22Rv1 (cell line): ENCODE results near the gene RXYLT1.

ENCODE experiments used
- ZFX ChIP-seq: fragments of 450-650 bp; IDR thresholded peaks from 2 replicates; pipeline ENCODE4 v1.6.1; 2017; ENCODE audit warnings: antibody characterized with exemption, borderline replicate concordance
- TF ChIP-seq, protein P1 (sequence below): fragments of 450-650 bp; IDR thresholded peaks from 2 replicates; pipeline ENCODE4 v1.5.1; 2017; ENCODE audit warnings: mild to moderate bottlenecking

DNA sequence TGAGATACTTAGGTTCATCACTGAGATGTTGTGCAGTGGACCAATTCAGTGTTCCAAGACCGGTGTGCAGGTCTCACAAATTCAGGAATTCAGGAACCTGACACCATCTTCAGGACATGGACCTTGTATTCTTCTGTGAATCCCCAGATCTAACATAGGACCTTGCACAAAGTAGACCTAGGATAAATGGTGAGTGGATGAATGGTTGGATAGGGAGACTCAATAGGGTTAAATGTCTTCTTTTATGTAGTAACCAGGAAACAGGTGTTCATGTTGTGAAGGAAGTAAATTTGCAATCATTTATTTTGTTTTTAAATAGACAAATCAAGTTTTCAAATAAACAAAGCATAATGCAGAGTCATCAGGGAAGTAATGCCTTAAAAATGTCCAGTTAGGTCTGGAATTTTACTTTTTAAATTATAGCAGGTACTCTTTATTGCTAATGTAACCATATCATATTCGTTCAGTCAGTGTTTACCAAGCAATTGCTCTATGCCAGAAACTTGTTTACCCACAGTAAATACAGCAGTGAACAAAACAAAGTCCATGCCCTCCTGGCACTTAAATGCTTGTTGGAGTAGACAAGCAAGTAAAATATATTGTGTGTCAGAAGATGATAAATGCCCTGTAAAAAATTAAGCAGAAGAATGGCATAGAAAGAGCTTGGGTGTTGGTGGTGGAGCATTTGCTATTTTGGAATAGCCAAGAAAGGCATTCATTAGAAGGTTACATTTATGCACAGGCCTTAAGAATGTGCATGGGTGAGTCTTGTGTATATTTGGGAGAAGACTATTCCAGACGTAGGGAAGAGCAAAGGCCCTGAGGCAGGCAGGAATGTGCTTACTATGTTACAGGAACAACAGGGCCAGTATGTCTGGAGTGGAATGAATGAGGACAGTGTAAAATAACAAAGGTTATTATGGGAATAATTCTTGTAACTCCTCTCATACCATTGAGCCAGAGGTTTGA lies 26.3 kb downstream of the RXYLT1 start:
- TF ChIP-seq, protein P1, sequence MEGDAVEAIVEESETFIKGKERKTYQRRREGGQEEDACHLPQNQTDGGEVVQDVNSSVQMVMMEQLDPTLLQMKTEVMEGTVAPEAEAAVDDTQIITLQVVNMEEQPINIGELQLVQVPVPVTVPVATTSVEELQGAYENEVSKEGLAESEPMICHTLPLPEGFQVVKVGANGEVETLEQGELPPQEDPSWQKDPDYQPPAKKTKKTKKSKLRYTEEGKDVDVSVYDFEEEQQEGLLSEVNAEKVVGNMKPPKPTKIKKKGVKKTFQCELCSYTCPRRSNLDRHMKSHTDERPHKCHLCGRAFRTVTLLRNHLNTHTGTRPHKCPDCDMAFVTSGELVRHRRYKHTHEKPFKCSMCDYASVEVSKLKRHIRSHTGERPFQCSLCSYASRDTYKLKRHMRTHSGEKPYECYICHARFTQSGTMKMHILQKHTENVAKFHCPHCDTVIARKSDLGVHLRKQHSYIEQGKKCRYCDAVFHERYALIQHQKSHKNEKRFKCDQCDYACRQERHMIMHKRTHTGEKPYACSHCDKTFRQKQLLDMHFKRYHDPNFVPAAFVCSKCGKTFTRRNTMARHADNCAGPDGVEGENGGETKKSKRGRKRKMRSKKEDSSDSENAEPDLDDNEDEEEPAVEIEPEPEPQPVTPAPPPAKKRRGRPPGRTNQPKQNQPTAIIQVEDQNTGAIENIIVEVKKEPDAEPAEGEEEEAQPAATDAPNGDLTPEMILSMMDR: no peak
- no peak for TF ChIP-seq ZFX
